HepG2 (cell line): Measurements from ENCODE around the gene PARD3. TPM values are rescaled to one million over a fixed set of nuclear protein-coding genes. Genes with fewer than 3 reads are reported as not detected.
A peak's percentile ranks its signal among the peaks of the same experiment; 100 is the strongest.

Experiments
- ATAC-seq: fragments of 200-7000 bp; cut with Tn5 transposase; 3 replicates; pipeline ENCODE4 v1.9.1; 2020; ENCODE audit warnings: mild to moderate bottlenecking, moderate library complexity
- BruUV-seq: library from RNA; stranded (reverse); fragments of 400-500 nt; replicated peaks from 2 replicates; lab custom pipeline; 2021; lab: Mats Ljungman, UMichigan
- CTCF ChIA-PET: fragments of 300-600 bp; formaldehyde crosslinking; extraction: SDS; loops from one replicate; lab custom pipeline; 2021; ENCODE audit warnings: low total read pairs, inconsistent platforms, low intra/inter-chr PET ratio; lab: Yijun Ruan, JAX
- POLR2A ChIA-PET: fragments of 350-600 bp; sonication (Branson Sonifier 250); formaldehyde crosslinking; loops from one replicate; lab custom pipeline; 2020; ENCODE audit warnings: antibody characterized with exemption, inconsistent platforms; lab: Yijun Ruan, JAX
- DNase-seq: peaks from one replicate; pipeline ENCODE4 v3.0.0-alpha.2; 2015; ENCODE audit warnings: low spot score
- FAIRE-seq: peaks from 3 replicates; lab custom pipeline; 2011; peaks lifted over from hg19 to GRCh38; lab: Jason Lieb, UNC
- H2AFZ ChIP-seq: one replicate; pipeline ENCODE4 v1.6.1; 2011; ENCODE audit warnings: low read length, inconsistent platforms
- H3K27ac ChIP-seq: fragments of 300-600 bp; 3 replicates; pipeline ENCODE4 v1.8.0; 2011; ENCODE audit warnings: mixed run types, mild to moderate bottlenecking, mixed read lengths, low read length, inconsistent platforms; ENCODE audit not compliant: insufficient read depth; ENCODE audit errors: extremely low read length
- H3K27me3 ChIP-seq, 2 experiments: fragments of 200-600 bp in 1 of 2; 2 replicates in 1 of 2; 3 replicates in 1 of 2; pipeline versions ENCODE4 v1.6.0 to v1.8.0; 2011; ENCODE audit warnings: low read length in 2 of 2, mild to moderate bottlenecking in 2 of 2, moderate library complexity in 2 of 2, inconsistent platforms in 1 of 2; ENCODE audit not compliant: insufficient read depth in 2 of 2, control insufficient read depth in 1 of 2
- H3K36me3 ChIP-seq, 2 experiments: fragments of 200-600 bp in 1 of 2; replicated peaks in 1 of 2; 2 replicates in 1 of 2; 3 replicates in 1 of 2; pipeline versions ENCODE4 v1.5.1 to v1.8.0; 2011; ENCODE audit warnings: low read length in 2 of 2, inconsistent platforms in 1 of 2; ENCODE audit not compliant: insufficient read depth in 2 of 2, control insufficient read depth in 1 of 2
- H3K4me1 ChIP-seq: 2 replicates; pipeline ENCODE4 v1.5.1; 2012; ENCODE audit warnings: low read length, inconsistent platforms; ENCODE audit not compliant: insufficient read depth
- H3K4me2 ChIP-seq: 2 replicates; pipeline ENCODE4 v1.6.0; 2011; ENCODE audit warnings: low read depth, low read length, inconsistent platforms
- H3K4me3 ChIP-seq, 3 experiments: fragments of 200-600 bp in 1 of 3; sonication (generic), shearing (Covaris generic) in 1 of 3; replicated peaks in 1 of 3; 2 replicates each; pipeline ENCODE4 v1.5.1; 2011 to 2016; ENCODE audit warnings: low read length in 3 of 3, inconsistent platforms in 2 of 3, low read depth in 2 of 3, mild to moderate bottlenecking in 2 of 3, control low read depth in 1 of 3, mixed read lengths in 1 of 3; ENCODE audit not compliant: insufficient read depth in 1 of 3
- H3K79me2 ChIP-seq: one replicate; pipeline ENCODE4 v1.6.1; 2011; ENCODE audit warnings: low read length, inconsistent platforms; ENCODE audit not compliant: insufficient read depth
- H3K9ac ChIP-seq: 2 replicates; pipeline ENCODE4 v1.6.0; 2011; ENCODE audit warnings: mild to moderate bottlenecking, low read depth, low read length, inconsistent platforms; ENCODE audit not compliant: insufficient read depth
- H3K9me3 ChIP-seq: 2 replicates; pipeline ENCODE4 v1.5.1; 2012; ENCODE audit warnings: mild to moderate bottlenecking, low read length
- H4K20me1 ChIP-seq: 2 replicates; pipeline ENCODE4 v1.6.0; 2011; ENCODE audit warnings: inconsistent platforms, mild to moderate bottlenecking, low read length, moderate library complexity; ENCODE audit not compliant: insufficient read depth
- AGO2 ChIP-seq: fragments of 200-400 bp; formaldehyde crosslinking; optimal IDR thresholded peaks from 2 replicates; pipeline ENCODE3; 2017; ENCODE audit warnings: mild to moderate bottlenecking, low read depth, low read length, moderate library complexity
- CEBPG ChIP-seq: IDR thresholded peaks from 2 replicates; pipeline ENCODE4 v1.6.1; 2016
- EP300 ChIP-seq, 3 experiments: sonication (generic) in 1 of 3; formaldehyde crosslinking in 1 of 3; IDR thresholded peaks; 2 replicates each; pipeline versions ENCODE4 v1.5.1 to v1.6.1; 2011 to 2020; ENCODE audit warnings: low read depth in 2 of 3, low read length in 2 of 3, borderline replicate concordance in 1 of 3, improper control_type of control experiment in 1 of 3, mild to moderate bottlenecking in 1 of 3, missing genetic modification reagents in 1 of 3, moderate library complexity in 1 of 3
- FLYWCH1 ChIP-seq: sonication (generic); formaldehyde crosslinking; IDR thresholded peaks from 2 replicates; pipeline ENCODE4 v1.8.1; 2023; ENCODE audit warnings: mild to moderate bottlenecking, missing genetic modification reagents
- ISL2 ChIP-seq: sonication (generic); formaldehyde crosslinking; IDR thresholded peaks from 2 replicates; pipeline ENCODE4 v1.5.0; 2020; ENCODE audit warnings: missing genetic modification reagents
- LCORL ChIP-seq, 2 experiments: fragments of 450-650 bp in 1 of 2; sonication (generic) in 1 of 2; formaldehyde crosslinking in 1 of 2; IDR thresholded peaks; 2 replicates each; pipeline versions ENCODE4 v1.5.0 to v1.6.1; 2017 to 2020; ENCODE audit warnings: antibody characterized with exemption in 1 of 2, missing genetic modification reagents in 1 of 2
- SMAD9 ChIP-seq: sonication (generic); formaldehyde crosslinking; IDR thresholded peaks from 2 replicates; pipeline ENCODE4 v1.5.1; 2020; ENCODE audit warnings: mild to moderate bottlenecking, missing genetic modification reagents
- XBP1 ChIP-seq: sonication (generic); formaldehyde crosslinking; IDR thresholded peaks from 2 replicates; pipeline ENCODE4 v1.5.0; 2020; ENCODE audit warnings: missing genetic modification reagents
- ZBTB8A ChIP-seq: sonication (generic); formaldehyde crosslinking; IDR thresholded peaks from 2 replicates; pipeline ENCODE4 v1.4.0; 2020; ENCODE audit warnings: mild to moderate bottlenecking, low read depth, missing genetic modification reagents, borderline replicate concordance
- ZFP41 ChIP-seq: sonication (generic); formaldehyde crosslinking; IDR thresholded peaks from 2 replicates; pipeline ENCODE4 v1.4.0; 2020; ENCODE audit warnings: mild to moderate bottlenecking, missing genetic modification reagents, borderline replicate concordance
- ZNF547 ChIP-seq: sonication (generic); formaldehyde crosslinking; IDR thresholded peaks from 2 replicates; pipeline ENCODE4 v1.5.1; 2020; ENCODE audit warnings: mild to moderate bottlenecking, missing genetic modification reagents
- ZNF75D ChIP-seq: sonication (generic); formaldehyde crosslinking; IDR thresholded peaks from 2 replicates; pipeline ENCODE4 v1.8.1; 2023; ENCODE audit warnings: missing genetic modification reagents, mild to moderate bottlenecking, borderline replicate concordance
- ZNF878 ChIP-seq: sonication (generic); formaldehyde crosslinking; IDR thresholded peaks from 2 replicates; pipeline ENCODE4 v1.8.1; 2023; ENCODE audit warnings: mild to moderate bottlenecking, missing genetic modification reagents, moderate library complexity
- WGBS: methylation state at CpG from one replicate; pipeline ENCODE4 v1.1.6; 2017; ENCODE audit warnings: low lambda C conversion rate; 5-methylcytosine and 5-hydroxymethylcytosine counted together
- in situ Hi-C: cut with HindIII; loops from 2 replicates; pipeline ENCODE4 v1.10.0; 2017; ENCODE audit warnings: low pct_unique_long_range_greater_than_20kb; ENCODE audit not compliant: extremely low pct_ligation_motif_present
- intact Hi-C: fragments of 100-400 bp; cut with micrococcal nuclease; formaldehyde crosslinking; loops from one replicate; pipeline ENCODE4 v1.10.0; 2022; ENCODE audit not compliant: unreplicated experiment
- polyA plus RNA-seq, 8 experiments: library from polyadenylated mRNA; depleted of rRNA in 3 of 8; stranded (reverse) in 7 of 8; unstranded in 1 of 8; fragments of >200 nt; fragmentation: Illumina TruSeq in 4 of 8; extraction: Trizol in 4 of 8; gene quantifications; 2 replicates each; pipeline versions ENCODE4 v1.2.1 to v1.2.3, GENCODE V29; 2011 to 2016; ENCODE audit warnings: low read depth in 4 of 8, missing spikeins in 1 of 8, mixed read lengths in 1 of 8; ENCODE audit not compliant: insufficient read depth in 1 of 8
- total RNA-seq, 5 experiments: library from RNA; depleted of rRNA; stranded (reverse); fragments of >200 nt; fragmentation: Illumina TruSeq; extraction: Trizol; gene quantifications; 2 replicates each; pipeline ENCODE4 v1.2.3, GENCODE V29; 2016; ENCODE audit warnings: low read depth in 1 of 5
- TF ChIP-seq, protein P1 (sequence below): sonication (generic); formaldehyde crosslinking; IDR thresholded peaks from 2 replicates; pipeline ENCODE4 v1.5.1; 2020; ENCODE audit warnings: mild to moderate bottlenecking, moderate library complexity, missing genetic modification reagents

Gene PARD3
- total and polyA plus RNA-seq, 2 of the 13 experiments (the other 11 are each of a cell fraction or from before 2014, with no cell fraction given) = 40.9 to 60.0 TPM

DNA sequence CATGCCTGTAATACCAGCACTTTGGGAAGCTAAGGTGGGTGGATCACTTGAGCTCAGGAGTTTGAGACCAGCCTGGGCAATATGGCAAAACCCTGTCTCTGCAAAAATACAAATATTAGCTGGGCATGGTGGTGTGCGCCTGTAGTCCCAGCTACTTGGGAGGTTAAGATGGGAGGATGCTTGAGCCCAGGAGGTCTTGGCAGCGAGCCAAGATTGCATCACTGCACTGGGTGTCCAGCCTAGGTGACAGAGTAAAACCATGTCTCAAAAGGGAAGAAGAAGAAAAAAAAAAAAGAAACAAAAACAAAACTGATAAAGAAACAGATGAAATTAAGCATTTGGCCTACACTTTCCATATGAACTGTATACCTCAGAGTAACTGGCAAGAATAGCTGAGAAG is 319.2 kb downstream of the PARD3 start:
- in situ Hi-C loops = no loop called here
- intact Hi-C loops = no loop called here
- no peak overlapping the region for H3K27ac ChIP-seq
- no peaks in the 10 kb centered on the region for H3K9me3 ChIP-seq
- no peaks in the 10 kb centered on the region for H3K4me1 ChIP-seq
- CTCF ChIA-PET = no interaction called here
- FAIRE-seq = no peak
- H3K27me3 ChIP-seq = no peaks in the 10 kb centered on the region
- H3K4me2 ChIP-seq = no peak overlapping the region
- no peak overlapping the region for H3K4me3 ChIP-seq
- BruUV-seq = no TSS peak
- no peak for TF ChIP-seq ZNF75D (CRISPR knock-in tag)
- peak; percentile 11; the same call in 1 of the 2 replicates for TF ChIP-seq CEBPG
- peak; percentile 79 for TF ChIP-seq LCORL (IDR thresholded peaks at IDR 0.05)
- TF ChIP-seq LCORL (CRISPR knock-in tag; IDR thresholded peaks at IDR 0.05) = no peak
- TF ChIP-seq, all 625 proteins: peak for 2
- DNase-seq (no peak), ATAC-seq (no peak)
- no peak overlapping the region for H3K9ac ChIP-seq
- H2AFZ ChIP-seq = no peak overlapping the region
- H4K20me1 ChIP-seq = no peaks in the 10 kb centered on the region
- no peaks in the 10 kb centered on the region for H3K79me2 ChIP-seq
- WGBS = 96% methylated on average over 2 of the region's 2 CpGs
- POLR2A ChIA-PET = no interaction called here
- H3K36me3 ChIP-seq = no peaks in the 10 kb centered on the region

DNA sequence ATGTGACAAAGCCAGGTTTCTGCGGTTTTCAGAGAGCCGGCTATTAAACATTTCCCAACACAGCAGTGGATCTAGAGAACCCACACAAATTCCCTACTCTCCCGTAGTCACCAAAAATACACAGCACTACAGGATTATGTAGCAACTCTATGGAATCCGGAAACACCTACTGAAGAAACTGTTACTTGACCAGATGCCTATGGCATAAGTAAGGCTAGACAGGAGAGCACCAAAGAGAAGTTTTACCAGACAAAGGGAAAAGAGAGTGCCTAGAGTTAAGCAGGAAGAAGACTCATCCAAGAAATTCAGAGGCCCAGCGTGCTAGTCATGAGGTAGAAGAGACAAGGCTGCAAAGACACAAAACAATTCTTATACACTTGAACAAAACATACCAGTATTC is 321.1 kb downstream of the PARD3 start:
- H3K4me3 ChIP-seq = no peak overlapping the region
- no peaks in the 10 kb centered on the region for H3K79me2 ChIP-seq
- H3K4me2 ChIP-seq = no peak overlapping the region
- ATAC-seq (no peak), FAIRE-seq (no peak), DNase-seq (no peak)
- WGBS = 98% methylated on average over 5 of the region's 5 CpGs
- CTCF ChIA-PET = no interaction called here
- H3K9me3 ChIP-seq = no peaks in the 10 kb centered on the region
- H4K20me1 ChIP-seq = no peaks in the 10 kb centered on the region
- no peak overlapping the region for H3K27ac ChIP-seq
- H3K36me3 ChIP-seq = 0 out of 5 replicates have a peak, but pooled peaks cover 0 to 2% of the 10 kb centered on the region in 2 experiments
- BruUV-seq = no TSS peak
- intact Hi-C loops (loop anchor here (1.0 kb wide), 1 partner anchor 92 kb away; no protein-coding TSS in a partner anchor), in situ Hi-C loops (no loop called here)
- POLR2A ChIA-PET = no interaction called here
- no peaks in the 10 kb centered on the region for H3K4me1 ChIP-seq
- H2AFZ ChIP-seq = no peak overlapping the region
- H3K27me3 ChIP-seq = no peaks in the 10 kb centered on the region
- no peak overlapping the region for H3K9ac ChIP-seq
- no peak for TF ChIP-seq ZNF547 (CRISPR knock-in tag)
- no peak for TF ChIP-seq ZFP41 (CRISPR knock-in tag)
- no peak for TF ChIP-seq ZBTB8A (CRISPR knock-in tag)
- TF ChIP-seq EP300 (IDR thresholded peaks at IDR 0.05; ENCODE audit: low read depth in 2 of 2, low read length in 2 of 2) = no peak
- TF ChIP-seq EP300 (CRISPR knock-in tag; IDR thresholded peaks at IDR 0.05; ENCODE audit: borderline replicate concordance) = no peak
- TF ChIP-seq AGO2 = no peak
- TF ChIP-seq ISL2 (CRISPR knock-in tag) = no peak
- no peak for TF ChIP-seq ZNF878
- no peak for TF ChIP-seq XBP1 (CRISPR knock-in tag)
- TF ChIP-seq, protein P1, sequence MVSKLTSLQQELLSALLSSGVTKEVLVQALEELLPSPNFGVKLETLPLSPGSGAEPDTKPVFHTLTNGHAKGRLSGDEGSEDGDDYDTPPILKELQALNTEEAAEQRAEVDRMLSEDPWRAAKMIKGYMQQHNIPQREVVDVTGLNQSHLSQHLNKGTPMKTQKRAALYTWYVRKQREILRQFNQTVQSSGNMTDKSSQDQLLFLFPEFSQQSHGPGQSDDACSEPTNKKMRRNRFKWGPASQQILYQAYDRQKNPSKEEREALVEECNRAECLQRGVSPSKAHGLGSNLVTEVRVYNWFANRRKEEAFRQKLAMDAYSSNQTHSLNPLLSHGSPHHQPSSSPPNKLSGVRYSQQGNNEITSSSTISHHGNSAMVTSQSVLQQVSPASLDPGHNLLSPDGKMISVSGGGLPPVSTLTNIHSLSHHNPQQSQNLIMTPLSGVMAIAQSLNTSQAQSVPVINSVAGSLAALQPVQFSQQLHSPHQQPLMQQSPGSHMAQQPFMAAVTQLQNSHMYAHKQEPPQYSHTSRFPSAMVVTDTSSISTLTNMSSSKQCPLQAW = no peak
- no peak for TF ChIP-seq FLYWCH1 (CRISPR knock-in tag)
- TF ChIP-seq SMAD9 = no peak
